Stimulated activated CD8-positive, alpha-beta memory T cell treated with anti-CD3 and anti-CD28 coated beads, Interleukin-4, amount 100 ng/mL, for 48 hours (primary cell): ENCODE data around the gene COPS7A.

ENCODE experiments used
- DNase-seq: peaks from one replicate; pipeline ENCODE4 v3.0.0-alpha.2; 2020

The COPS7A gene, protein sequence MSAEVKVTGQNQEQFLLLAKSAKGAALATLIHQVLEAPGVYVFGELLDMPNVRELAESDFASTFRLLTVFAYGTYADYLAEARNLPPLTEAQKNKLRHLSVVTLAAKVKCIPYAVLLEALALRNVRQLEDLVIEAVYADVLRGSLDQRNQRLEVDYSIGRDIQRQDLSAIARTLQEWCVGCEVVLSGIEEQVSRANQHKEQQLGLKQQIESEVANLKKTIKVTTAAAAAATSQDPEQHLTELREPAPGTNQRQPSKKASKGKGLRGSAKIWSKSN

DNA sequence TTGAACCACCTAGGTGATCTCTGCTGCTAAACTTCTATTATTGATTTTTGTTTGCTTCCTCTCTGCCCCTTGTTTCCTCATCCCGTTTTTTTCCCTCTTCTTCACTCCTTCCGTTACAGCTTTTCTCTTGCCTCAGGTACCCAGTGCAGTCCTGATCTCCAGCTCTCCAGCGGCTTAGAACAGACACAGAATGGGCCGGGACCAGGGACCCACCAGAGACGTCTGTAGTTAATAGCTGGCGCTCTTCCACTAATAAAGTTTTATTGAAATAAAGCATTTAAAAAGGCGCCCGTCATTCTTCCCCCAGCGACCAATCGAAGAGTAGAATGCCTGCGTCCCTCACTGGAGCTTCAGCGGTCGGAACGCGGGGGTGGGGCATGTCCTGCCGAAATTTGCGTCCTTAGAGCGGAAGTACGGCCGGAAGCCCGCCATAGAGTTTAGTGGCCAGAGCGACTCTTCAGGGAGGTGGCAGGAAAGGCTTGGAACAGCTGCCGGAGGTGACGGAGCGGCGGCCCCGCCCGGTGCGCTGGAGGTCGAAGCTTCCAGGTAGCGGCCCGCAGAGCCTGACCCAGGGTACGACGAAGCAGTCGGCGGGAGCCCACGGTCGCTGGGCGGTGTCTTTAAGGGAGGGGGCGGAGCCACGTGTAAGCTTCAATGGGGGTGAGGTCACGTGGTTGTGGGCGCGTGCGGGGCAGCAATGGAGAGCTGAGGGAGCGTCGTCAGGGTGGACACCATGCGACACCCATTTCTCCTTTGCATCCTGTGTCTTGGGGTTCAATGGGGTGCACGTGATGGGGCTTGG, at the start of gene COPS7A:
TSS of gene COPS7A (plus strand) at position 440 of the 802 bp plus-strand sequence. CDS start 611 bp downstream, outside the sequence.
- DNase-seq = peak; percentile 98

DNA sequence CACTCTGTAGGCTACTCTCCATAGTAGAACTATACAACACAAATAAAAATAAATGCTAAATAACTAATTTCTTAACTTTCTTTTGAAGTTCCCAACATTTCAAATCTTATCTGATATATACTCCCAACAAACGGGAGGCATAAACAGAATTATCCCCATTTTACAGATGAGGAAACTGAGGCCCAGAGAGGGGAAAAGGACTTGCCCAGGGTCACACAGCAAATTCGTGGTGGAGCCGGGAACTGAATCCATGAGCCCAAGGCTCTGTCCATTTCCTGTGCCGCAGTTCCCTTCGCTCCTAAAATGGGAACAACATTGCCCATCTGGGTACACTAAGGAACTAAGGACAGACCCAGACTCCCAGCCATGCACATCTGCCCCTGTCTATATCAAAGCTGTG, 46.9 kb upstream of the COPS7A start:
- no peak for DNase-seq

DNA sequence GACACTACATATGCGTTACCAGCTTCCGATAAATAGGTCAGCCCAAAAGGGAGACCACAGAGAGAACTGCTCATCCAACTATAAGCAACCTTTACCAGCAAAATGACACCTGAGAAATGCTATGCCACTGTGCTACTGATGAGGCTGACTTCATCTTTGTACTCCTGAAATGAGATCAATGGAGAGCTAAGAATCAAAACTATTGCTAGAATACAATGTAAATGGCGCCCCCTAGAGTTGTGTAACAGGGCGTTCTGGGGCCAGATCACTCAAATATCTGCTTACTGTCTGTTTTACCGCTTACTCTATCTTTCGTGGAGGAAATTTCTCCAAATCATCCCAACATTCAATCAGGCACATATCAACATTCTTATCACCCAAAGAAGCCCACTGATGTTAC, 39.2 kb upstream of the COPS7A start:
- peak; percentile 57 for DNase-seq

DNA sequence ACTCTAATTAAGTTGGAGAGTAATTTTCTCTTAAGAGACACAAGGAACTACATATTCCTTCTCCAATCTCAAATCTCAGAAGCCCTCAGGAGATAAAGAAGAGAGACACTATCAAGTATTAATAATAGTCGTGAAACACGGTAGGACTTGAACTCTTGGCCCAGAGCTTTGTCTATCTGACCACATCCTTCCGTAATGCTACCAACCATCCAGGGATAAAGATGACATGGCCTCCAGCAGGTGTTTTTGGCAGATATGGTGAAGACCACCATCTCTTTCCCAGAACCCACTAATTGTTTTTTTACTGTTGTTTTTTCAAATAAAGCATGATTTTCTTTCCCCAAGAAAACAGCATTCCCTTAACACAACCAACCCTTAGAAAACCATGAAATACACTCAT, 38.0 kb upstream of the COPS7A start:
- DNase-seq = no peak

DNA sequence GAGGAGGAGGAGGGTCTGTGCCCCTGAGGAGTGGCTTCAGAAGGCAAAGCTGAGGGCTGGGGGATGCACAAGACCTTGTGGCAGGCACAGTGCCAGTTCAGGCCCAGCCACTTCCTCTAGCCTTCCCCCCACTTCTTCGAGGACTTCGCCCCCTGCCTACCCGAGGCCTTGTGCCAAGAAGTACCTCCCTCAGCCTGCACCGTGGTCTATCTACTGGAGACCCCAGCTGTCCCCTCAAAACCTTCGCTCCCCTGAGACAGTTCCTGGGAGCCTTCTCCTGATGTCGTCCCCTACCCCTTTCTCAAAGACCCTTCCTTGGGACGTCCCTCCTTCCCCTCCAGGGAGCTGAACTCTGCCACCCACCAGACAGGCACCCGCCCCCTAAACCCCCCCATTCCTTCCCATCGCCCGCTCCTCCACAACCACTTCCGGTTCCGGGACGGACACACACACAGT, 35.3 kb upstream of the COPS7A start:
- peak; percentile 87 for DNase-seq

DNA sequence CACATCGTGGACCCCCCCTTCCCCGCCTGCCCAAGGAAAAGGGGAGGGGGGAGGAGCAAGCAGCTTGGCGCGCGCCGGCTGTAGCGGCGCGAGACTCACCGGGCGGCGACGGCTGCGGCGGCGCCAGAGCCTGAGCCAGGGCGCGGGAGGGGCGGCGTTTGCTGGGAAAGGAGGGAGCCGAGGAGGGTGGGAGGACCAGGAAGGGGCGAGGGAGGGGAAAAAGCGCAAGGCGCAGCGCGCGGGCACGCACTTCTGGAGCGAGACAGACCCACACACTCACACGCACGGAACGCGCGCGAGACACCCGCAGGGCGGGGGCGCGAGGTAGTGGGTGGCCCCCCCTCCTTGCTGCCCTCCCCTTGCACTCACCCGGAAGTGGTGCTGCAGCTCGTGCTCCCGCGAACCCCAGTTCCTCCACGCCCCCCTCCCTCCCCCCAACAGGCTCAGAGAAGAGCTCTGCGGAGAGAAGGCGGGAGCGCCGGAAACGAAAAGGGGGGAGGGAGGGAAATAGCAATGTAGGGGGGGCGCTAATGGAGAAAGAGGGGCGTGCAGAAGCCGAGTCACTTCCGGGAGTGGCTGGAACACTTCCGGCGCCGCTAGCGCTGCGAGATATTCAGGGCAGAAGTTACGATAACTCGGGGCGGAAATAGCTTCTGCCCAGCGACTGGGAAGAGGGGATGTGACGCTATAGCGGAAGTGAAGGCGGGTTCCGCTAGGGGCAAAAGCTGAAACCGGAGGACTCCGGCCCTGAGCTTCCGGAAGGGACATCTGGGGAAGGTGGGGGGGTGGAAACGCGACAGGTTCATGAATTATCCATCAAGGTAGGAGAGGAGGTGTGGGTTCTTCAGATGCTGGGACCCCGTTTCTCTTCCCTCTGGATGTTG, 34.6 kb upstream of the COPS7A start, which contains the start of gene ZNF384:
TSS of gene ZNF384 (minus strand) at position 377 of the 884 bp plus-strand sequence. CDS start 9,855 bp downstream, outside the sequence.
- peak; percentile 94 for DNase-seq

DNA sequence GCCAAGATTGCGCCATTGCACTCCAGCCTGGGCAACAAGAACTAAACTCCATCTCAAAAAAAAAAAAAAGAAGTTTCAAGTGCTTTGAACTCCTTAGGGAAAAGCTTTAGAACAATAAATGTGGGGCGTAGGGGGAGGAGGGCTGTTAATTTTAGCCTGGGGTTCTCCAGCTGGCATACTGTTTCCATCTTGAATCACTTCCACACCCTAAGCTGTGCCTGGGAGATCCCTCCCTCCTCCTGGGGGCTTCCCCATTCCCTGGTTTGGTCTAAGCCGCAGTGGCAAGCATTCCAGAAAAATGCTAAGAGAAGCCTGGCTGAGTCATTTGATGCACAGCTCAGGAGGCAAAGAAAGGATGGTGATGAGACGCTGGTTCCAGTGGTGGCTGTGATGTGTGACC, 32.4 kb upstream of the COPS7A start:
- no peak for DNase-seq

DNA sequence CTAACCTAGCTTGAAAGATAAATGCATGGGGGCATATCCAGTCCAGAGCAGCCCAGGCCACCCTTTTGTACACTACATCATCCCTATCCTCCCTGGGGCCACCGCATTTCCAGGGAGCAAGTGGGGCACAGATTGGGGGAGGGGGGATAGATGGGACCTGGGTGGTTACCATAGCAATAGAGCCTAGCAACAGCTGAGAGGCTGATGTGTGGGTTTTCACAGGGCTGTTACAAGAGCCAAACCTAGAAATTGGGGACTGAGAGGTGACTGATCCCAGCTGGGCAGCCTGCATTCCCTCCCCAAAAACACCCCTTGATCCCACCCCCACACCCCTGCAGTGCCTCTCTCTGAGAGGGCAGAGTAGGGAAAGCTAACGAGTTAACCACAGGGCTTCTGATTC, 31.0 kb upstream of the COPS7A start:
- DNase-seq = no peak

DNA sequence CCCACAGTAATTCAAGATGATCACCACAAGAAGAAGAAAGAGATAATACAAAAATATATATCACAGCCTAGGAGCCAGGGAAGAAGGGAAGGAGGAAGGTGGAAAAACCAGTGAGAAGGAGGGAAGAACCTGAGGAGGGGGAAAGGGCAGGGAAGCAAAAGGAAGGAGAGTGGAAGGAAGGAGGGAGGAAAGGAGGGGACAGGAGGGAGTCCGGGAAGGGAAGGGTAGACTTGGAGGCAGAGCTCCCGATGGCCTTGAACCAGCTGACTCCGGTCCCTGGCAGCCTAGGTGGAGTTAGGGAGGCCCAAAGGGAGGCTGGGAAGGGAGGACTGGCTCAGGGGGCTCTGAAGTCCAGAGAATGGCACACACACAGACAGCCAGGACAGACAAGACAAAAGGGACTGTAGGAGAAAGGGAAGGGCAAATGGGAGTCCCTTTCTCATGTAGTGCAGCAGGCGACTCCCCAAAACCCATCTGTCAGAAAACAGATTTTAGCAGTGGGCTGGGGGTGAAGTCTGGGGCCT, 30.0 kb upstream of the COPS7A start:
- DNase-seq = no peak

DNA sequence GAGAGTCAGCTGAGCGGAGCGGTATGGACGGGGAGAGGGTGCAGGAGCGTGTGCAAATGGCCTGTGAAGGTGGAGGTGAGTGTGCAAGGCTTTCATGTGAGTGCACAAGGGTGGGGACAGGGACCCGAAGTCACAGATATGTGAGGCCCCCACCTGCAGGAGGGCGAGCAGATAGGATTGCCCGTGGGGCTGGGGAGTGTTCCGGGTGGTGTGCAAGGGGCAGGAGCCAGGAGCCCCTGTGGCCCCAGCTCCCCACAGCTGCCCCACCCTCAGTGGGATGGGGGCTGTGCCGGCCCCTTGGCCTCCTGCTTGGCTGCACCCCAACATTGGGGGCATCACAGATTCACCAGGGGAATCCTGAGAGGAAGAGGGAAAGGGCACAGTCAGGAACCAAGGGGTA, 29.1 kb upstream of the COPS7A start:
- no peak for DNase-seq

DNA sequence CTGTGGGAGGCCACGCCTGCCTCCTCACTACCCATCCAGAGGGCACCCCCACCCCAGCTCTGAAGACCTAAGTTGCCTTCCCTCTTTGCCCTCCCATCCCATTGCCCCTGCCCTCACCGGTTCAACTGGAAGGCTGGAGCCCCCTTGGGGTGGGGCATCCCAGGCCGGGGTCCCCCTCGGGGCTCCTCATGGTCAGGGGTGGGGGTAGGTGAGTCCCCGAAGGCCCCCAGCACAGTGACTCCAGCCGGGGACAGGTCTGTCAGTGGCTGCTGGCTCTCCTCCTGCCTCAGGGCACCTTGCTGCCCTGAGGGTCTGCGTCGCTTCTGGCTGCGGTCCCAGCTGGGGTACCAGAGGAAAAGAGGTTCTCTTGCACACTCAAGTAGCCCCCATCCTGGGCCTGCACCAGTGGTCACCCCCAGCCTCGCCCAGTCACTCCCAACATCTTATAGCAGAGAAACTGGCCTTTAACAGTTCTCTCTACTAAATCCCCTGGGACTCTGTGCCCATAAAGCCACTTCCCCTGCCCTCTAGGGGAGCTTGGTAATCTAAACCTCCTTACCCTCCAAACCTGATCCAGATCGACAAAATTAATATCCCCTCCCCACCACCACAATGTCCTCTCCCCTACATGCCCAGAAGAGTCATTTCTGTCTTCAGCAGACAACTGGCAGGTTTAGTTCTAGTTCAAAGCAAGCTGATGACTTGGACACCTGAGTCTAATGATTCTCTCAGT, 28.4 kb upstream of the COPS7A start:
- DNase-seq = no peak

DNA sequence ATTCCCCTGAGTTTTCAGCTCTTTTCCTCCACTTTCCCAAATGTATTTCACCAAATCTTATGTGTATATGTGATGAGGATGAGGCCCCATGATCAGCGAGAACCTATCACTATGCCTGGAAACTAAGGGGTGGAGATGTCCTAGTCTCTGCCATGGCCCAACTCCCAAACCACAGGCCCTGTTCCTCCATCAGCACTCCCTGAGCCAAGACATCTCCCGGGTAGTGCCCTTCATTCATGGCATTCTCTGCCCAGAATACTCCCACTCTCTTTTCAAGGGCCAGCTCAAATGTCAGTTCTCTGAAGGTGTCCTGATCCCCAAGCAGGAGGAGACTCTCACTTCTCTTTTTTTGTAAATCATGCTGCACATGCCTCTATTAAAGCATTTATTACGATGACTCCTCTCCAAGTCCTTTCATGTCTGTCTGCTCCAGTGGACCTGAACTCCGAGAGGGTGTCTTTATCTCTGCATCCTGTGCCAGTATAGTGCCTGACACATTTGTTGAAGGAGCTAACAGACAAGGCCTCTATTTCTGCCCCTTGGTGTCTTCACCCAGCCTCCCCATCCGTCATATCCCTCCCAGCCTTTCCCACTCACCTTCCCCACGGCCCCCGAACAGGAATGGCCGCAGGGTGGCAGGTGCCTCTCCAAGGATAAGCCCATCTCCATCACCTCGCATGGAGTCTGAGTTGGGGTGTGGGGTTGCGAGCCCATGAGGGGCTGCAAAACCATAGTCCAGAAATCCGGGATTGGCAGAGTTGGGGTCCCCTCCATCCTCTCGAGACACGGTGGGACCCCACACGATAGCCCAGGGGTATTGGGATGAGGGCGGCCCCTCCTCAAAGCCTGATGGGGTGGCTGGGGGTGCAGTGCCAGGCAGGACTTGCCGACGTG, 26.9 kb upstream of the COPS7A start:
- no peak for DNase-seq

DNA sequence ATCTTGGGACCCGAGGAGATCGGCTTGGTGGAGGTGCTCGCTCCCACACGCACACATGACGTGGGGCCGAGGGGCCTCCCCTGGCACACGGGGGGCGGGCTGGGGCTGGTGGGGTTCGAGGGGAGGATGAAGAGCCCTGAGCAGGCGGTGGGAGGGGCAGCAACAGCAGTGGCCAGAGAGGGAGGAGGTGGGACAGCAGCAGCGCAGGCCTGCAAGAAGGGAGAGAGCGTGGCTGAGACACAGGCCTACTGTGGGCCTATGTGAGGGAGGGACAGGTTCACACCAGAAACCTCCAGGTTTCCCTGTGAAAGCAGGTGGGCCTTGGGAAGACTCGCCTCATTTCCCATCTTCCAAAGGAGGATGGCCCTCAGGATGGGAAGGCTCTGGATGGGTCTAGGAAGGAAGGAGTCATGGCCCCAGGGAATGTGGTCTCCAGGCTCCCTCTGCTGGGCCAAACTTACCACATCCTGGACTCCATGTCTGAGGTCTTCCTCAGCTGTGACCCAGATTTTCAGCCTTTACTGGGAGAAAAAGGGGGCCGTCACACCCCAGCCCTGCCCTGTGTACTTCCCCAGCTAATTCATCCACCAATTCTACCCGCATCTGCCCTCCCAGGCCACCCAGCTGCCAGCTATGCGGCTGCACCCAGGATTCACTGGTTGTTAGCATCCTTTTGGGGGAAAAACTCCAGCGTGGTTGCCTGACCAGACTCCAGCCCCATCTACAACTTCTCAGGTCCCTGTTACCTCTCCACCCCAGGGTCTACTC, 26.1 kb upstream of the COPS7A start:
- DNase-seq = no peak

DNA sequence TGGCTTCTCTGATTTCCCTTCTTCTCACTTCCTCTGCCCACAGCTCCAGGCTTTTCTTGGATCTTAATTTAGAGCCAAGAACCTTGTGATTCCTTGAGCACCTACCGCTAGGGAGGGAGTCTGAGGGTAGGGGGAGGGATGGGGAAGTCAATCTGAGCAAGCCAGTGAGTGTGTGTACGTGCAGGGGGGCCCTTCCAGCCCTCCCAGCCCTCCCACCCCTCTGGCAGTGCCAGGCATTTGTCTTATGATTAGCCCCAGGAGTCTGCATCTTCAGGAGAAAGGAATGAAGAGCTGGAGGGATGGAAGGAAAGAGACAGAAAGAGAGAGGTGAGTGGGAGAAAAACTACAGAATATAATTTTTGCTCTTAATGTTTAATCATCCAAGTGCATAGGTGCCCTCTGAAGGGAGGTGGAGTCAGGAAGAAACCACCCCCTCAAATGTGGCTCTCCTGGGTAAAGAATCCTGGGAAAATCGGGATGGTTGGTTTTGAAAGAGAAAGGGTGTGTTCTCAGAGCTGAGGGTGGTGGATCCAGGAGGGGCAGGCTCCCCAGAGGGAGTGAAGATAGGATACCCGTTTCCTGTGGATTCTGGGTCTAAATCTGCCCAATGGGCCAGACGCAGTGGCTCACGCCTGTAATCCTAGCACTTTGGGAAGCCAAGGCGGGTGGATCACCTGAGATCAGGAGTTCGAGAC, 25.3 kb upstream of the COPS7A start:
- DNase-seq = no peak

DNA sequence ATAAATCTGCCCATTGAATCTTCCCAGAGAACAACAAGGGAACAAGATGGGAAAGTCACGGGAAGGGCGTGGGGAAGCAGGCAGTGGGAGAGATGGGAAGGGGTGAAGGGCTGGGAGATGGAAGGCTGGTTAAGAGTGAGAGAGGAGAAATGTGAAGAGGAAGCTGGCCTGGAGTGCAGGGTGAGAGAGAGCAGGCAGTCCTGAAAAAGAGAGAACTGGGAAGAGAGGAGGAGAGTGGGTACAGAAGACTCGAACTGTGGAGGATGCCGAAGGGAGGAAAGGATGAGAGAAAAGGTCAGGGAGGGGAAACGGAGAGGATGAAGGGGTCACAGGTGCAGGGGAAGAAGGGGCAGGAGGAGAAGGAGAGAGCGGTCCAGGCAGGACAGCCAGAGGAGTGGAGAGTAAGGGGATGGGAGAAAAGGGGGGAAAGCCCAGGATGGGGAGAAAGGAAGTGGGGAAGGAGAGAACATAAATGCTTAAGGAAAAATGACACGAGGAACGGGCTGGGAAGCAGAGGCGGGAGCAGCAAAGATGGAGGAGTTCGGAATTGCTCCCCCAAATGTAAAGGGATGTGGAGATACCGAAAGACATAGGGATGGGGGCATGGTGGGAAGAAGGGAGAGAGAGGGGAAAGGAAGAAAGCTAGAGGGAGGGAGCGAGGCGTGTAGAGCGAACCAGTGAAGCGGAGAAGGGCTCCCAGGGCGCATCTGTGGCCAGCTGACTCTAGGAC, 24.4 kb upstream of the COPS7A start:
- DNase-seq = no peak

DNA sequence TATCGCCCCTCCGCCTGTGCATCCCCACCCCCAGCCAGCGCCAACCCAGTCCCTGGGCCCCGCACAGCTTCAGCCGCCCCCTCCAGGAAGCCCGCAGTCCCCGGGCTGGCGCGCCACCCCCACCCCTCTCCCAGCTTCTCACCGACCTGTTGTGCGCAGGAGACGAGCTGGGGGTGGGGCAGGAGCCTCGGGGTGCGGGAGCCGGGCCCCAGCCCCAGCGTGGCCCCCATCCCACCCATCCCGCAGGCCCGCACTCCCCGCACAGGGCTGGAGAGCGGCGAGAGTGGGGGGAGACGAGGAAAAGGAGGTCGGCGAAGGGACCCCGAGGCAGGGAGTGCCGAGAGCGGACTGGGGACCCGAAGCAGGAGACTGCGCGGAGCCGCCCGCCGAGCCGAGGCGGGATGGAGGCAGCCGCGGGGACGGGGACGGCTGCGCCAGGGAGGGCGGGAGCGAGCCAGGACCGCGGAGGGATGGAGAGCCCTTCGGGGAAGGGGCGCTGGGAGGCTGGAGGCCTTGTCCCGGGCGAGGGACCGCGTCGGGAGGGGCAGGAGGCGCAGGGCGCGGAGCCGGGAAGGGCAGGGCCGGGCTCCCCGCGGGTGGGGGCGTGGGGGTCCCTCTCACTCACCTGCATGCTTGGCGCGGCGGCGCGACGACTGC, 23.7 kb upstream of the COPS7A start:
- DNase-seq = no peak

DNA sequence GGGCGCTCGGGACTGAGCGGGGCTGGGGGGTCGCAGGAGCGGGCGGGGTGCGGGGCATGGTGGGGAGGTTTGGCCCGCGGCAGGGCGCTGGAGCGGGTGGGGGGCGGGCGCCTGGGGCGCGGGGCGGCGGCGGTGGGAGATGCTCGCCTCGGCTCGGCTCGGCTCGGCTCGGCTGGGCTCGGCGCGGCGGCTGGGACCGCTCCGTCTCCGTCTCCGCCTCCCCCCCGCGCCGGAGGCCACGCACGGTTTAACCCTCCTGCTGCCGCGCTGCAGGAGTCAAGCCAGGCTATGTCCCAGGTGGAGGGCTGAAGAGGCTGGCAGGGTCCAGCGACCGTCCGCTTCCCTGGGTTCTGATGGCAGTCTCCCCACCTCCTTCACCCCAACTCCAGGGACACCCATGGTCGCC, 23.2 kb upstream of the COPS7A start, which contains the start of gene PIANP:
TSS of gene PIANP (minus strand) at position 170 of the 406 bp plus-strand sequence. CDS start 2,754 bp downstream, outside the sequence.
- peak; percentile 55 for DNase-seq
